GM10266 (cell line): ENCODE results near the gene EPG5.
"Not testable (repeated sequence)": the region's sequence is repeated elsewhere in the genome, so short reads cannot be mapped to it uniquely, and the experiment has no call there.

Experiments used
- DNase-seq: peaks from one replicate; pipeline ENCODE4 v3.0.0; 2012; ENCODE audit errors: extremely low spot score
- TF ChIP-seq, protein P1 (sequence below): IDR thresholded peaks from 2 replicates; pipeline ENCODE4 v1.5.1; 2012; ENCODE audit warnings: mild to moderate bottlenecking, low read depth; ENCODE audit not compliant: control insufficient read depth, insufficient read depth; ENCODE audit errors: missing control alignments

The EPG5 gene

DNA sequence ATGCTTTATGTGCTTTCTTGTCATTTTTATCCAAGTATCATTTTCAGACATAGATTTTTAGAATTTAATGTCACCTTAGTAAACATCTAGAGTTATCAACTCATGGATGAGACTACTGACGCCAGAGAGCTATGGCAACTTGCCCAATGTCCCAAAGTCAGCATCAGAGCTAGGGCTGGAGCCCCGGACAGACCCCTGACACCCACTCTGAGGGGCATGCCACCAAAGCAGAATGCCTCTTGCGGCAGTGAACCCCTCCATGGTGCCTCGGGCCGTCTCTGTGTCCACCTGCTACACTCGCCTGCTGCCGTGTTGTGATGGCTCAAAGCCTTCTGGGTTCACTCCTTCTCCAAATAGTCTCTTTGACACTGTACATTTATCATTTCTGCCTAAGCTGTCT, 136.2 kb downstream of the EPG5 start:
- TF ChIP-seq, protein P1, sequence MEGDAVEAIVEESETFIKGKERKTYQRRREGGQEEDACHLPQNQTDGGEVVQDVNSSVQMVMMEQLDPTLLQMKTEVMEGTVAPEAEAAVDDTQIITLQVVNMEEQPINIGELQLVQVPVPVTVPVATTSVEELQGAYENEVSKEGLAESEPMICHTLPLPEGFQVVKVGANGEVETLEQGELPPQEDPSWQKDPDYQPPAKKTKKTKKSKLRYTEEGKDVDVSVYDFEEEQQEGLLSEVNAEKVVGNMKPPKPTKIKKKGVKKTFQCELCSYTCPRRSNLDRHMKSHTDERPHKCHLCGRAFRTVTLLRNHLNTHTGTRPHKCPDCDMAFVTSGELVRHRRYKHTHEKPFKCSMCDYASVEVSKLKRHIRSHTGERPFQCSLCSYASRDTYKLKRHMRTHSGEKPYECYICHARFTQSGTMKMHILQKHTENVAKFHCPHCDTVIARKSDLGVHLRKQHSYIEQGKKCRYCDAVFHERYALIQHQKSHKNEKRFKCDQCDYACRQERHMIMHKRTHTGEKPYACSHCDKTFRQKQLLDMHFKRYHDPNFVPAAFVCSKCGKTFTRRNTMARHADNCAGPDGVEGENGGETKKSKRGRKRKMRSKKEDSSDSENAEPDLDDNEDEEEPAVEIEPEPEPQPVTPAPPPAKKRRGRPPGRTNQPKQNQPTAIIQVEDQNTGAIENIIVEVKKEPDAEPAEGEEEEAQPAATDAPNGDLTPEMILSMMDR, result no peak
- no peak for DNase-seq

DNA sequence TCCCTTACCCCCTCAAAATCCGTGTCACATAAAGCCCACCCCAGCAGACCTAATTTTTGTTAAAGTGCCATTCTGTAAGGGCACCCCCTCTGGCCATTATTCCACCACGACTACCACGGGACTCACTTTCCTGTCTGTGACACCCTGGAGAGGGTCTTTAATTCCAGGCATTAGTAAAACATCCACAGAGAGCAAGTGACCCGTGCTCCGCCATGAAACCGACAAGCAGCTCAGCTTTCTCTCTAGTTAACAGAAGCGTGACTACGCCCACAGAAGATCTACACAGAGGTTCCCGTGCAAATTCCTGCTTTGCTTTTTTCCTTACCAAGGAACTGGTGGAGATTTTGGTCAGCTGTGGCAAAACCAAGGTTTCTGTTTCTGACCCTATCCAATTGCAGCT, 137.3 kb downstream of the EPG5 start:
- TF ChIP-seq, protein P1, result no peak
- DNase-seq, result no peak

DNA sequence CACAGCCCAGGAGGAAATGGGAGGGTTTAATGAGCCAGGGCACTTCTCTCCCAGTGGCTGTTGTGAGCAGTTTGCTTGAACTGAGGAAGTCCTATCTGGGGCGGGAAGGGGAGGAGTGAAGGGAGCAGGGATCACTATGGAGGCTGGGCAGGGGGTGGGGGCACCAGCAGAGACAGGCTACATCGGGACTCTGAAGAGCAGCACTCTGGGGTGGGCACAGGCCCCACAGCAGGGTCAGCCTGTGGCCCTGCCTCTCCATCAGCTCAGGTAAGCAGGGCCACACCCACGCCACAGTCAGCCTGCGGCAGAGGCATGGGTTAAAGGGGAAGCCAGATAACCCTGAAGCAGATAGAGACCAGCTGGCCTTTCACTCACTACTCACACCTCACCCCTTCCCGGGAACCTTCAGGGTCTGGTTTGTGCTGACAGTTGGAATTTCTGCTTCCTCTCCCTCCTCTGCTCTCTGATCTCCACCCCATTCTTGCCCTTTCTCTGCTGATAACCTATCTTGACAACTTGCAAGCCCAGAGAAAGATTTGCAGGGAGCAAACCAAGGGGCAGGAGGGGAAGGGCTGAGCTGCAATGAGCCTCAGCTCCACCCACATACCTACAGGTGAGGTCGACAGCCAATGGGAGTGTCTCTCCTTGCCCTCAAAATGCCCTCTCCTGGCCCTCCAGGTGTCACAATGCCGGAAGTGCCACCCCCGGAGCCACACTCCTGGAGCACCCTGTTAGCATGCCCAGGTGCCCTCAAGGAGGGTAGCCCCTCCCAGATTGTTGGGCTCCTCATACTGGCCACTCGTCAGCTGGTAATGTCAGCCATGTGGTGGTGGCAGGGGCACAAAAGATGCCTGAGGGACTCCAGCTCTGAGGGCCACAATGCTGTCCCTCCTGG, 138.0 kb downstream of the EPG5 start:
- DNase-seq, result no peak
- TF ChIP-seq, protein P1, result no peak

DNA sequence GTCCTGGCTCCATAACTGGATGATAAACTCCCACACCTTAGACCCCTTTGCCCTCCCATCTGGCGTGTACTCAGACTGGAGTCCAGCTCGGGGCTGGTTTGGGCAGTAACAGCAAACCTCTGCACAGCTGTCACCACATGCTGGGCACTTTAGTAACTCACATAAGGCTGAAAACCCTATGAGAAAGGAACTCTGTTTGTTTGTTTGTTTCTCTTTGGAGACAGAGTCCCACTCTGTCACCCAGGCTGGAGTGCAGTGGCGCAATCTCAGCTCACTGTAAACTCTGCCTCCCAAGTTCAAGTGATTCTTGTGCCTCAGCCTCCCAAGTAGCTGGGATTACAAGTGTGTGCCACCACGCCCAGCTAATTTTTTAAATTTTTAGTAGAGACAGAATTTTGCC, 140.4 kb downstream of the EPG5 start:
- DNase-seq, result not testable (repeated sequence)

DNA sequence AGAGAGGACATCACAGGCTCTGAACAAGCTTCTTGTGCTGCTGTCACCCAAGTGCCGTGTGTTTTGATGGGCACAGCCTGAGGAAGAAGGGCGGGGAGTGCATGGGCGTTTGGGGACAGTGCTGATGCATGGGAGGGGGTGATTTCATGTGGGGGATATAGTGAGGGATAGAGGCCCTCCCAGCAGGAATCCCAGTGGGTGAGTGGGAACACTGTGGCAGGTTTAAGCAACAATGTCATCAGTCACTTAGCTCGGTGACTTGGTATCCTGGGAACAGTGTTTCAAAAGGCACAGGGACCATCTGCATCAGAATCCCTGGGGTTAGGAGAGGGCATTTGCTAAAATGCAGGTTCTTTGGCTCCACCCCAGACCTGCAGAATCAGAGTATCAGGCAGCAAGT, 141.0 kb downstream of the EPG5 start:
- no peak for DNase-seq
- TF ChIP-seq, protein P1, result no peak

DNA sequence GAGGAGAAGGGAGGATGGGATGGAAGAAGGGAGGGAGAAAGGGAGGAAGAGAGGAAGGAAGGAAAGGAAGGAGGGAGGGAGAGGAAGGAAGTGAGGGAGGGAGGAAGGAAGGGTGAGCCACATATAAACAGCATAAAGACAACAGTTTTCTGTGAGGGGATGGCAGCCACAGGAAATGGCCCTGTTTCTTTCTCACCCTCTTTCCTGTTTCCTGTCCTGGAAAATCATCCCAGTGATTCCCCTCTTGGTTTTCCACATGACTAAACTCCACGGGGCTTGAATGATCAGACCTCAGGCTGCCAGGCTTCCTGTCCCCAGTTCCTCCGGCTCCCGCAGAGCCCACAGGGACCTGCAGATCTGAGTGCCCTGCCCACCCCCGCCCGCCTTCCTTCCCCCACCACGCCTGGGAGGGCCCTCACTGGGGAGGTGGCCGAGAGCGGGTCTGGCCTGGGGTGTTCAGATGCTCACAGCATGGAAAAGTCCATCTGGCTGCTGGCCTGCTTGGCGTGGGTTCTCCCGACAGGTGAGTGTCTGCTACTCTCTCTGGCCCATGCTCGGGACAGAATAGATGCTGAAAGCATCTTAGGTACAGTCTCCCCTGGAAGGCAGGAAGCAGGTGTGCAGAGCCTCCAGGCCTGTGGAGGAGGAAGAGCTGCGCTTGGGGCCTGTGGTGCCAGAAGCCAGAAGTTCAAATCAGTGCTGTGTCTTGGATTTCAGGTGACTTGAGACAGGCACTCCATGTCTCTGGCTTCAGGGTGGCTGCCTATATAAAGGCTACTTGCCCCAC, 141.7 kb downstream of the EPG5 start, which contains the start of gene SIGLEC15:
Gene SIGLEC15, plus strand, starts transcription at position 418 of the 787 bp plus-strand sequence. Its CDS starts 54 bp downstream, at position 472.
- TF ChIP-seq, protein P1, result no peak
- no peak for DNase-seq

DNA sequence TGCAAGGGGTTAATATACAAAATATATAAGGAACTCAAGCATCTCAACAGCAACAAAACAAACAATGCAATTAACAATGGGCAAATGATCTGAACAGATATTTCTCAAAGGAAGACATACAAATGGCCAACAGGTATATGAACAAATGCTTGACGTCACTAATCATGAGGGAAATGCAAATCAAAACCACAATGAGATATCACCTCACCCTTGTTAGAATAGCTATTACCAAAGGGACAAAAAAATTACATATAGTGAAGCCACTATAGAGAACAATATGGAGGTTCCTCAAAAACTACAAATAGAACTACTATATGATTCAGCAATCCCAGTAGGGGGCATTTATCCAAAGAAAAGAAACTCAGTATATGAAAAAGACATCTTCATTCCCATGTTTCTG, 145.4 kb downstream of the EPG5 start:
- DNase-seq, result no peak
- TF ChIP-seq, protein P1, result no peak
